Transverse colon (tissue), 4 donors: Measurements from ENCODE around the gene PRKAR1B. TPM values are rescaled to one million over a fixed set of nuclear protein-coding genes. Genes with fewer than 3 reads are reported as not detected.
"Not testable (repeated sequence)": the region's sequence is repeated elsewhere in the genome, so short reads cannot be mapped to it uniquely, and the experiment has no call there.

Experiments used
- DNase-seq: peaks from one replicate; pipeline ENCODE4 v3.0.0-alpha.2; 2019
- H3K27ac ChIP-seq, 4 donors: fragments of 200-600 bp; sonication (generic); 2 replicates each; pipeline ENCODE4 v1.5.1; 2016 to 2018; ENCODE audit warnings: inconsistent platforms in 4 of 4
- H3K27me3 ChIP-seq: fragments of 200-600 bp; sonication (generic); 2 replicates; pipeline ENCODE4 v1.5.1; 2017; ENCODE audit warnings: inconsistent platforms
- H3K36me3 ChIP-seq, 4 donors: fragments of 200-600 bp; sonication (generic); 2 replicates each; pipeline ENCODE4 v1.5.1; 2017 to 2019; ENCODE audit warnings: inconsistent platforms in 4 of 4
- H3K4me1 ChIP-seq, 4 donors: fragments of 200-600 bp; sonication (generic); 2 replicates each; pipeline ENCODE4 v1.5.1; 2017 to 2020; ENCODE audit warnings: inconsistent platforms in 4 of 4
- H3K4me3 ChIP-seq, 4 donors: fragments of 200-600 bp; sonication (generic); 1 replicate in 1 of 4; 2 replicates in 3 of 4; pipeline versions ENCODE4 v1.5.1 to v1.6.1; 2017 to 2019; ENCODE audit warnings: inconsistent platforms in 4 of 4
- H3K9me3 ChIP-seq, 2 donors: fragments of 200-600 bp; sonication (generic); 2 replicates each; pipeline ENCODE4 v1.5.1; 2017 to 2019; ENCODE audit warnings: inconsistent platforms in 2 of 2
- CTCF ChIP-seq, 5 experiments: fragments of 200-600 bp in 3 of 5; fragments of 450-650 bp in 2 of 5; sonication (generic) in 3 of 5; IDR thresholded peaks; 1 replicate in 2 of 5; 2 replicates in 3 of 5; pipeline ENCODE4 v1.5.1; 2016 to 2017; ENCODE audit warnings: antibody characterized with exemption in 5 of 5, inconsistent platforms in 3 of 5, mild to moderate bottlenecking in 2 of 5, moderate library complexity in 1 of 5
- EP300 ChIP-seq: sonication (generic); formaldehyde crosslinking; IDR thresholded peaks from one replicate; pipeline ENCODE4 v1.6.1; 2017; ENCODE audit warnings: antibody characterized with exemption, low read depth
- POLR2A ChIP-seq: fragments of 450-650 bp; IDR thresholded peaks from one replicate; pipeline ENCODE4 v1.6.1; 2016; ENCODE audit warnings: antibody characterized with exemption, mild to moderate bottlenecking, moderate library complexity
- POLR2AphosphoS5 ChIP-seq, 3 donors: sonication (generic); formaldehyde crosslinking; IDR thresholded peaks; one replicate each; pipeline ENCODE4 v1.6.1; 2016; ENCODE audit warnings: antibody characterized with exemption in 3 of 3
- WGBS, 2 donors: methylation state at CpG; one replicate each; pipeline ENCODE4 v1.1.5; 2018; ENCODE audit warnings: low coverage in 1 of 2; 5-methylcytosine and 5-hydroxymethylcytosine counted together
- in situ Hi-C, 4 donors: fragments of 200-750 bp; cut with MboI; loops; one replicate each; pipeline versions ENCODE4 v1.15.0 to v1.15.1; 2017; ENCODE audit warnings: low sequenced_read_pairs in 3 of 4, low pct_ligation_motif_present in 1 of 4, low pct_unique_long_range_greater_than_20kb in 1 of 4
- intact Hi-C: fragments of 100-400 bp; cut with DNase I; formaldehyde crosslinking; loops from one replicate; pipeline ENCODE4 v1.15.1; 2023; ENCODE audit warnings: low total_unique reads
- total RNA-seq, 4 donors: library from RNA; depleted of rRNA; stranded (reverse); fragments of >200 nt; gene quantifications; one replicate each; pipeline ENCODE4 v1.1.0, GENCODE V29; 2016

The PRKAR1B gene
- total RNA-seq, 4 donors from 2014 or later, result 15.7 to 53.9 (median 16.9) TPM

DNA sequence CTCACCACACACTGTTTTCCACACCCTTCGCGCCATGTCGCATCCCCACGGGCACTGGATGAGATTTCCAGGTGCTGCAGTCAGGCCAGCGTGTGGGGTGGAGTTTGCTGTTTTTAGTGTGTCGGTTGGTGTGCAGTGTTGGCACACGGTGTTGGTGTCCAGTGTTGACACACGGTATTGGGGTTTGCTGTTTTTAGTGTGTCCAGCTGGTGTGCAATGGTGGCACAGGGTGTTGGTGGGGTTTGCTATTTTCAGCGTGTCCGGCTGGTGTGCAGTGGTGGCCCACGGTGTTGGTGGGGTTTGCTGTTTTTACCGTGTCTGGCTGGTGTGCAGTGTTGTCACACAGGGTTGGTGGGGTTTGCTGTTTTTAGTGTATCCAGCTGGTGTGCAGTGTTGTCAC, 20.1 kb upstream of the PRKAR1B start:
- H3K4me1 ChIP-seq, result no peaks in the 10 kb centered on the region
- WGBS, 2 donors, result 70 to 84% methylated on average over 2 to 12 of the region's 12 CpGs
- no peaks in the 10 kb centered on the region for H3K27me3 ChIP-seq
- H3K4me3 ChIP-seq, result no peak overlapping the region
- intact Hi-C loops, result no loop called here
- H3K9me3 ChIP-seq, result no peaks in the 10 kb centered on the region
- no peak overlapping the region for H3K27ac ChIP-seq
- TF ChIP-seq POLR2A (no peak), EP300 (no peak), POLR2AphosphoS5 (IDR thresholded peaks at IDR 0.05) (no peak), CTCF (IDR thresholded peaks at IDR 0.05) (no peak)
- H3K36me3 ChIP-seq, result peaks cover 0 to 4% (median 0%) of the 10 kb centered on the region in 4 donors
- in situ Hi-C loops, result no loop called here
- DNase-seq, result no peak

GRCh38 chr7:746155-747061, 19.3 kb upstream of the PRKAR1B start:
- H3K27me3 ChIP-seq, result no peaks in the 10 kb centered on the region
- peaks cover 0 to 4% (median 2%) of the 10 kb centered on the region in 4 donors for H3K36me3 ChIP-seq
- intact Hi-C loops (no loop called here), in situ Hi-C loops (no loop called here)
- H3K27ac ChIP-seq, result no peak overlapping the region
- H3K4me3 ChIP-seq, result no peak overlapping the region
- no peak for DNase-seq
- WGBS, 2 donors, result 93 to 95% methylated on average over 22 to 40 of the region's 40 CpGs
- TF ChIP-seq CTCF (IDR thresholded peaks at IDR 0.05) (no peak), EP300 (no peak)
- H3K4me1 ChIP-seq, result no peaks in the 10 kb centered on the region
- H3K9me3 ChIP-seq, result no peaks in the 10 kb centered on the region

DNA sequence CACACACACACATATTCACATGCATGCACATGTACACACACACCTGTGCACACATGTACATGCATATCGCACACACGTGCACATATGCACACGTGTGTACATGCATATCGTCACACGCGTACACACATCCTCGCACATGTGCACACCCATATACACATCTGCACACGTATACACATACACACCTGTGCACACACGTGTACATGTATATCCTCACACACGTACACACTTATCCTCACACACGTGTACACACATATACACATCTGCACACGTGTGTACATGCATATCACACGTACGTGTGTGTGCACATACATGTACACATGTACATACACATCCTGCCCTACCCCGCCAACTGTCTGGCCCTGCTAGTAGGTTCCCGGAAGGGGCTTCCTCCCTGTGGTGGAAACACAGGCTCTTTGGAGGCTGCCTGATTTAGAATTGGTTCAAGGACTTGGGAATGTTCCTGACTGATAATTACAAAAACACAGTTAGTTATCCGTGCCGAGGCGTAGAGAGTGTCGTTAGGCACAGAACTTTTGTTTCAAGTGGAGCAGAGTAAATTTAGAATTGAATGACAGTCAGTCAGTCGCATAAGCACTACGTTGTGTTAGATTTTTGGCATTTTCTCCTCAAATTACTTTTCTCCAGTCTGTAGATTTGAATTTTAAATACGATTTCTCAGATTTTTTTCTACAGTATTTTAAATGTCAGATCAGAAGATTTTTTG, 18.5 kb upstream of the PRKAR1B start:
- H3K4me1 ChIP-seq, result no peaks in the 10 kb centered on the region
- H3K9me3 ChIP-seq, result no peaks in the 10 kb centered on the region
- intact Hi-C loops (no loop called here), in situ Hi-C loops (no loop called here)
- no peak for TF ChIP-seq CTCF (IDR thresholded peaks at IDR 0.05)
- no peak for TF ChIP-seq POLR2A
- no peak for TF ChIP-seq EP300
- no peak for TF ChIP-seq POLR2AphosphoS5 (IDR thresholded peaks at IDR 0.05)
- no peak for DNase-seq
- no peak overlapping the region for H3K4me3 ChIP-seq
- no peak overlapping the region for H3K27ac ChIP-seq
- no peaks in the 10 kb centered on the region for H3K27me3 ChIP-seq
- 97 to 98% methylated on average over 18 to 23 of the region's 23 CpGs for WGBS, 2 donors
- peaks cover 0 to 10% (median 5%) of the 10 kb centered on the region in 4 donors for H3K36me3 ChIP-seq

DNA sequence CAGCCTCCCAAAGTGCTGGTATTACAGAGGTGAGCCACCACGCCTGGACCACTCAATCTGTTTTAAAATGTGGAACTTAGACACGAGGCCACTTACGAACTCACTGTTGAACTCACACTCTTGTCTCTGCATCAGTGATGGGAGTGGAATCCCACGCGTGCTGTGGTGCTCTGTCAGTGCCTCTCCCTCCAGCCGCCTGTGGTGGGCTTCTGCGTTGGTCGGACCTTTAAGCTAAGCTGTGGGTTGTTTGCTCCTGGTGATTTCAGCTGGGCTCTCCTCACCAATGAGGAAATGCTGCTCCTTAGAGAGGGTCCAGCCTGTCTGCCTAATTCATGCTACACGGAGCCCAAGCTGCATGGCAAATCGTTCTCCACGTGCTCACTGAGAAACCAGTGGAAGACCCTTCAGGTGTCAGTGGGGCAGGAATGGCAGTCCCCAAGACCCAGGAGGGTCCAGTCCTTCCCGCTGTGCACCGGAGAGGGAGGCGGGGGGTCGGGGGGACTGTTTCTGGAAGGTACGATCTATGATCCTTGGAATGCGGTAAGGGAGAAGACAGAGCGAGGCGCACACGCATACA, 17.9 kb upstream of the PRKAR1B start:
- no peak overlapping the region for H3K27ac ChIP-seq
- no peaks in the 10 kb centered on the region for H3K9me3 ChIP-seq
- no peaks in the 10 kb centered on the region for H3K4me1 ChIP-seq
- no peak for TF ChIP-seq CTCF (IDR thresholded peaks at IDR 0.05)
- no peak for TF ChIP-seq POLR2A
- no peak for TF ChIP-seq EP300
- peaks cover 0 to 14% (median 5%) of the 10 kb centered on the region in 4 donors for H3K36me3 ChIP-seq
- H3K27me3 ChIP-seq, result no peaks in the 10 kb centered on the region
- no peak for DNase-seq
- H3K4me3 ChIP-seq, result no peak overlapping the region
- in situ Hi-C loops, result no loop called here
- intact Hi-C loops, result no loop called here
- WGBS, 2 donors, result 98% methylated on average over 20 of the region's 20 CpGs; no CpG with 5 or more reads in 1 of the 2 donors

GRCh38 chr7:744128-744520, 17.0 kb upstream of the PRKAR1B start:
- WGBS, 2 donors, result 90 to 100% methylated on average over 1 to 5 of the region's 5 CpGs
- DNase-seq, in situ Hi-C loops: not testable (repeated sequence)

DNA sequence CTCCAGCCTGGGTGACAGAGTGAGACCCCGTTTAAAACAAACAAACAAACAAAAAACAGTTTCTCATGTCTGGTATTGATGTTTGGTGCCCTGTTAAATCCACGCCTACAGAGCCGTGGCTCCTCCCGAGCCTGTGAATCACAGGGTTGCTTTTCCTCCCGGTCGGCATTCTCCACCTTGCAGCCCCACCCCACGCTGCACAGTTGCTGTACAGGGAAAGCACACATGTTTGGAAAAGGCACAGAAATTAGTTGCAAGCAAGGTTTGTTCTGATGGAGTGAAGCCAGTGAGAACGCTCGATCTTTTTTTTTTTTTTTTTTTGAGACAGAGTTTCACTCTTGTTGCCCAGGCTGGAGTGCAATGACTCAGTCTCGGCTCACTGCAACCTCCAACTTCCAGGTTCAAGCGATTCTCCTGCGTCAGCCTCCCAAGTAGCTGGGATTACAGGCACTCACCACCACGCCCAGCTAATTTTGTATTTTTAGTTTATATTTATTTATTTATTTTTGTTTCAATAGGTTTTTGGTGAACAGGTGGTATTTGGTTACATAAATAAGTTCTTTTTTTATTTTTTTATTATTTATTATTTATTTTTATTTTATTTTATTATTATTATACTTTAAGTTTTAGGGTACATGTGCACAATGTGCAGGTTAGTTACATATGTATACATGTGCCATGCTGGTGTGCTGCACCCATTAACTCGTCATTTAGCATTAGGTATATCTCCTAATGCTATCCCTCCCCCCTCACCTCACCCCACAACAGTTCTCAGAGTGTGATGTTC, 16.5 kb upstream of the PRKAR1B start:
- peaks cover 0 to 14% (median 5%) of the 10 kb centered on the region in 4 donors for H3K36me3 ChIP-seq
- in situ Hi-C loops, result not testable (repeated sequence)

More at GRCh38 chr7:744128-744520, 17.0 kb upstream of the PRKAR1B start:
- H3K27ac ChIP-seq, H3K4me1 ChIP-seq, H3K9me3 ChIP-seq, H3K27me3 ChIP-seq, H3K4me3 ChIP-seq, intact Hi-C loops: not testable (repeated sequence)
- peaks cover 0 to 14% (median 5%) of the 10 kb centered on the region in 4 donors for H3K36me3 ChIP-seq

More for the DNA sequence above, 16.5 kb upstream of the PRKAR1B start:
- DNase-seq, H3K4me3 ChIP-seq, intact Hi-C loops, H3K4me1 ChIP-seq, H3K27me3 ChIP-seq, H3K27ac ChIP-seq, H3K9me3 ChIP-seq: not testable (repeated sequence)
- WGBS, 2 donors, result 86 to 91% methylated on average over 12 to 14 of the region's 14 CpGs
